ENCODE measurements around the gene TARBP1. TPM values are rescaled to one million over a fixed set of nuclear protein-coding genes. Genes with fewer than 3 reads are reported as not detected.
A peak's percentile ranks its signal among the peaks of the same experiment; 100 is the strongest.
"Not testable (repeated sequence)": the region's sequence is repeated elsewhere in the genome, so short reads cannot be mapped to it uniquely, and the experiment has no call there.

Gene TARBP1
- total RNA-seq, 1 donor from 2014 or later, result 22.9 TPM

- DNase-seq (ENCODE audit: low spot score), result no peak
Observed at GRCh38 chr1:234395297-234395696, 83.7 kb downstream of the TARBP1 start.

- no peak for DNase-seq (ENCODE audit: low spot score)
Observed at GRCh38 chr1:234393190-234393589, 85.8 kb downstream of the TARBP1 start.

GRCh38 chr1:234388094-234388493 lies 90.9 kb downstream of the TARBP1 start:
- DNase-seq (ENCODE audit: low spot score), result no peak

GRCh38 chr1:234386122-234386521 lies 92.9 kb downstream of the TARBP1 start:
- no peak for DNase-seq (ENCODE audit: low spot score)

GRCh38 chr1:234381699-234382555 lies 97.1 kb downstream of the TARBP1 start:
- DNase-seq (ENCODE audit: low spot score), result no peak

- DNase-seq (ENCODE audit: low spot score), result not testable (repeated sequence)
Observed at GRCh38 chr1:234379591-234380109, 99.3 kb downstream of the TARBP1 start.

- no peak for DNase-seq (ENCODE audit: low spot score)
Observed at GRCh38 chr1:234375672-234376071, 103.3 kb downstream of the TARBP1 start.

- no peak for DNase-seq (ENCODE audit: low spot score)
Observed at GRCh38 chr1:234373959-234374254, 105.1 kb downstream of the TARBP1 start.

GRCh38 chr1:234373064-234373958 lies 105.7 kb downstream of the TARBP1 start, which contains the start of gene COA6:
TSS of gene COA6 (plus strand) at chr1:234373456. CDS start at chr1:234373467, 11 bp downstream.
- DNase-seq (ENCODE audit: low spot score), result peak; percentile 98

GRCh38 chr1:234372011-234372757 lies 106.8 kb downstream of the TARBP1 start:
- no peak for DNase-seq (ENCODE audit: low spot score)

- no peak for DNase-seq (ENCODE audit: low spot score)
Observed at GRCh38 chr1:234371414-234371813, 107.6 kb downstream of the TARBP1 start.

- no peak for DNase-seq (ENCODE audit: low spot score)
Observed at GRCh38 chr1:234369784-234370183, 109.2 kb downstream of the TARBP1 start.

GRCh38 chr1:234369033-234369430 lies 109.9 kb downstream of the TARBP1 start:
- DNase-seq (ENCODE audit: low spot score), result no peak

GRCh38 chr1:234368320-234369032 lies 110.5 kb downstream of the TARBP1 start:
- no peak for DNase-seq (ENCODE audit: low spot score)

GRCh38 chr1:234362558-234362957 lies 116.4 kb downstream of the TARBP1 start:
- no peak for DNase-seq (ENCODE audit: low spot score)

GRCh38 chr1:234361102-234361603 lies 117.8 kb downstream of the TARBP1 start:
- DNase-seq (ENCODE audit: low spot score), result no peak

GRCh38 chr1:234357831-234358230 lies 121.1 kb downstream of the TARBP1 start:
- no peak for DNase-seq (ENCODE audit: low spot score)

- DNase-seq (ENCODE audit: low spot score), result peak; percentile 20
Observed at GRCh38 chr1:234356615-234357269, 122.2 kb downstream of the TARBP1 start.

GRCh38 chr1:234355782-234356510 lies 123.0 kb downstream of the TARBP1 start:
- DNase-seq (ENCODE audit: low spot score), result no peak
